ENCODE data around the gene CELF1.

DNA sequence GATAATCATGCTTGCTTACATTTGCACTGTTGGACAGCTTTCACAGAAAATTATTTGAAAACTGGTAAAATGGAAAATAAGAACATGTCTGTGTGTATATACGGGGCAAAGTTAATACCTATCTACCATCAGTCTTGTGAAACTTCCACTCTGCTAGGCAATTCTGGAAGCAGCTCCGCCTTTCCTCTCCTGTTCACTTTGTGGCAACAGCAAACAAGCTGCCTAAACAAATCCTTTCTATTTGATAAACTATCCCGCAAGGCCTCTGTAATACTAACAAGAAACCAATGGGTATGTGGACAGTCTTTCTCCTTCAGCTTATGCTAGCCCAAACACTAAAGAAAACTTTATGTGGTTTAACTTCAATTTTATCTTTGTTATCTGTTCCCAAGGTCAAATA is 64.8 kb downstream of the CELF1 start:
- TF ChIP-seq, protein P1, sequence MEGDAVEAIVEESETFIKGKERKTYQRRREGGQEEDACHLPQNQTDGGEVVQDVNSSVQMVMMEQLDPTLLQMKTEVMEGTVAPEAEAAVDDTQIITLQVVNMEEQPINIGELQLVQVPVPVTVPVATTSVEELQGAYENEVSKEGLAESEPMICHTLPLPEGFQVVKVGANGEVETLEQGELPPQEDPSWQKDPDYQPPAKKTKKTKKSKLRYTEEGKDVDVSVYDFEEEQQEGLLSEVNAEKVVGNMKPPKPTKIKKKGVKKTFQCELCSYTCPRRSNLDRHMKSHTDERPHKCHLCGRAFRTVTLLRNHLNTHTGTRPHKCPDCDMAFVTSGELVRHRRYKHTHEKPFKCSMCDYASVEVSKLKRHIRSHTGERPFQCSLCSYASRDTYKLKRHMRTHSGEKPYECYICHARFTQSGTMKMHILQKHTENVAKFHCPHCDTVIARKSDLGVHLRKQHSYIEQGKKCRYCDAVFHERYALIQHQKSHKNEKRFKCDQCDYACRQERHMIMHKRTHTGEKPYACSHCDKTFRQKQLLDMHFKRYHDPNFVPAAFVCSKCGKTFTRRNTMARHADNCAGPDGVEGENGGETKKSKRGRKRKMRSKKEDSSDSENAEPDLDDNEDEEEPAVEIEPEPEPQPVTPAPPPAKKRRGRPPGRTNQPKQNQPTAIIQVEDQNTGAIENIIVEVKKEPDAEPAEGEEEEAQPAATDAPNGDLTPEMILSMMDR (conservative IDR thresholded peaks at IDR 0.05 in 1 of 2, IDR thresholded peaks at IDR 0.05 in 1 of 2; ENCODE audit: low read depth in 1 of 2, low read length in 2 of 2), result no peak
- TF ChIP-seq EZH2 (IDR thresholded peaks at IDR 0.05; ENCODE audit: low read length, missing control alignments), result no peak

All from fibroblast of lung (primary cell).